ENCODE results near the gene TSACC.
"Not testable (repeated sequence)": the region's sequence is repeated elsewhere in the genome, so short reads cannot be mapped to it uniquely, and the experiment has no call there.

TSACC gene

GRCh38 chr1:156346636-156347035, 8.3 kb downstream of the TSACC start:
- DNase-seq (ENCODE audit: low spot score): no peak

GRCh38 chr1:156347331-156347730, 9.0 kb downstream of the TSACC start:
- DNase-seq (ENCODE audit: low spot score): no peak

GRCh38 chr1:156352481-156352880, 14.2 kb downstream of the TSACC start:
- not testable (repeated sequence) for DNase-seq (ENCODE audit: low spot score)

GRCh38 chr1:156356262-156356874, 18.0 kb downstream of the TSACC start:
- DNase-seq (ENCODE audit: low spot score): peak; percentile 14

- peak; percentile 74 for DNase-seq (ENCODE audit: low spot score)
Observed at GRCh38 chr1:156356875-156357534, 18.7 kb downstream of the TSACC start.

GRCh38 chr1:156357977-156358376, 19.7 kb downstream of the TSACC start:
- DNase-seq (ENCODE audit: low spot score): no peak

GRCh38 chr1:156358641-156359040, 20.3 kb downstream of the TSACC start:
- DNase-seq (ENCODE audit: low spot score): no peak

GRCh38 chr1:156359249-156359648, 20.9 kb downstream of the TSACC start:
- no peak for DNase-seq (ENCODE audit: low spot score)

GRCh38 chr1:156359973-156360372, 21.6 kb downstream of the TSACC start:
- DNase-seq (ENCODE audit: low spot score): no peak

- DNase-seq (ENCODE audit: low spot score): no peak
Observed at GRCh38 chr1:156360534-156360933, 22.2 kb downstream of the TSACC start.

GRCh38 chr1:156365754-156366153, 27.4 kb downstream of the TSACC start:
- DNase-seq (ENCODE audit: low spot score): no peak

GRCh38 chr1:156366378-156367166, 28.2 kb downstream of the TSACC start:
- no peak for DNase-seq (ENCODE audit: low spot score)

- DNase-seq (ENCODE audit: low spot score): no peak
Observed at GRCh38 chr1:156367383-156368156, 29.2 kb downstream of the TSACC start.

GRCh38 chr1:156368157-156368658, 29.9 kb downstream of the TSACC start:
- DNase-seq (ENCODE audit: low spot score): no peak

- DNase-seq (ENCODE audit: low spot score): peak; percentile 50
Observed at GRCh38 chr1:156368889-156369684, 30.8 kb downstream of the TSACC start, which contains the start of gene RHBG. RHBG (plus strand) TSS chr1:156369211; CDS start chr1:156369250, 39 bp downstream.

- not testable (repeated sequence) for DNase-seq (ENCODE audit: low spot score)
Observed at GRCh38 chr1:156369685-156370286, 31.5 kb downstream of the TSACC start.

GRCh38 chr1:156371553-156372264, 33.4 kb downstream of the TSACC start:
- DNase-seq (ENCODE audit: low spot score): no peak

GRCh38 chr1:156372265-156372586, 33.9 kb downstream of the TSACC start:
- DNase-seq (ENCODE audit: low spot score): peak; percentile 24

- no peak for DNase-seq (ENCODE audit: low spot score)
Observed at GRCh38 chr1:156372876-156373275, 34.5 kb downstream of the TSACC start.

- DNase-seq (ENCODE audit: low spot score): no peak
Observed at GRCh38 chr1:156373546-156373945, 35.2 kb downstream of the TSACC start.
